ENCODE results near the gene ESPNL. TPM values are rescaled to one million over a fixed set of nuclear protein-coding genes. Genes with fewer than 3 reads are reported as not detected.

ESPNL gene
- total and polyA plus RNA-seq, 9 of the 15 experiments (the other 6 are each of a cell fraction or from before 2014, with no cell fraction given), result 0.03 to 0.09 (median 0.05) TPM; not detected in 3

- no TSS peak for BruUV-seq (replicated peaks)
- in situ Hi-C loops (cut with MboI), result no loop called here
- TF ChIP-seq STAT5A (IDR thresholded peaks at IDR 0.05; ENCODE audit: borderline replicate concordance, low read length) (no peak), BRF1 (IDR thresholded peaks at IDR 0.05; ENCODE audit: borderline replicate concordance, extremely low read depth, insufficient read length) (no peak), TFAP4 (CRISPR knock-in tag; IDR thresholded peaks at IDR 0.05; ENCODE audit: borderline replicate concordance) (no peak), CEBPB (tag; IDR thresholded peaks at IDR 0.05) (no peak), HSF4 (CRISPR knock-in tag; IDR thresholded peaks at IDR 0.05; ENCODE audit: borderline replicate concordance) (no peak), NBN (IDR thresholded peaks at IDR 0.05; ENCODE audit: low read depth) (no peak), TBP (optimal IDR thresholded peaks at IDR 0.05; ENCODE audit: low read depth, low read length) (no peak)
- TF ChIP-seq, protein P1, sequence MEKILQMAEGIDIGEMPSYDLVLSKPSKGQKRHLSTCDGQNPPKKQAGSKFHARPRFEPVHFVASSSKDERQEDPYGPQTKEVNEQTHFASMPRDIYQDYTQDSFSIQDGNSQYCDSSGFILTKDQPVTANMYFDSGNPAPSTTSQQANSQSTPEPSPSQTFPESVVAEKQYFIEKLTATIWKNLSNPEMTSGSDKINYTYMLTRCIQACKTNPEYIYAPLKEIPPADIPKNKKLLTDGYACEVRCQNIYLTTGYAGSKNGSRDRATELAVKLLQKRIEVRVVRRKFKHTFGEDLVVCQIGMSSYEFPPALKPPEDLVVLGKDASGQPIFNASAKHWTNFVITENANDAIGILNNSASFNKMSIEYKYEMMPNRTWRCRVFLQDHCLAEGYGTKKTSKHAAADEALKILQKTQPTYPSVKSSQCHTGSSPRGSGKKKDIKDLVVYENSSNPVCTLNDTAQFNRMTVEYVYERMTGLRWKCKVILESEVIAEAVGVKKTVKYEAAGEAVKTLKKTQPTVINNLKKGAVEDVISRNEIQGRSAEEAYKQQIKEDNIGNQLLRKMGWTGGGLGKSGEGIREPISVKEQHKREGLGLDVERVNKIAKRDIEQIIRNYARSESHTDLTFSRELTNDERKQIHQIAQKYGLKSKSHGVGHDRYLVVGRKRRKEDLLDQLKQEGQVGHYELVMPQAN (IDR thresholded peaks at IDR 0.05; ENCODE audit: borderline replicate concordance), result no peak
- TF ChIP-seq, protein P2, sequence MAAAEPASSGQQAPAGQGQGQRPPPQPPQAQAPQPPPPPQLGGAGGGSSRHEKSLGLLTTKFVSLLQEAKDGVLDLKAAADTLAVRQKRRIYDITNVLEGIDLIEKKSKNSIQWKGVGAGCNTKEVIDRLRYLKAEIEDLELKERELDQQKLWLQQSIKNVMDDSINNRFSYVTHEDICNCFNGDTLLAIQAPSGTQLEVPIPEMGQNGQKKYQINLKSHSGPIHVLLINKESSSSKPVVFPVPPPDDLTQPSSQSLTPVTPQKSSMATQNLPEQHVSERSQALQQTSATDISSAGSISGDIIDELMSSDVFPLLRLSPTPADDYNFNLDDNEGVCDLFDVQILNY (CRISPR knock-in tag; IDR thresholded peaks at IDR 0.05), result no peak
- TF ChIP-seq, protein P3, sequence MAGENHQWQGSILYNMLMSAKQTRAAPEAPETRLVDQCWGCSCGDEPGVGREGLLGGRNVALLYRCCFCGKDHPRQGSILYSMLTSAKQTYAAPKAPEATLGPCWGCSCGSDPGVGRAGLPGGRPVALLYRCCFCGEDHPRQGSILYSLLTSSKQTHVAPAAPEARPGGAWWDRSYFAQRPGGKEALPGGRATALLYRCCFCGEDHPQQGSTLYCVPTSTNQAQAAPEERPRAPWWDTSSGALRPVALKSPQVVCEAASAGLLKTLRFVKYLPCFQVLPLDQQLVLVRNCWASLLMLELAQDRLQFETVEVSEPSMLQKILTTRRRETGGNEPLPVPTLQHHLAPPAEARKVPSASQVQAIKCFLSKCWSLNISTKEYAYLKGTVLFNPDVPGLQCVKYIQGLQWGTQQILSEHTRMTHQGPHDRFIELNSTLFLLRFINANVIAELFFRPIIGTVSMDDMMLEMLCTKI (IDR thresholded peaks at IDR 0.05; ENCODE audit: partially characterized antibody), result no peak
Observed at GRCh38 chr2:238082151-238082550, 18.0 kb upstream of the ESPNL start.

More at GRCh38 chr2:238082151-238082550, 18.0 kb upstream of the ESPNL start:
- Histone ChIP-seq H3K27ac (ENCODE audit: extremely low read depth, low read depth, low read length) (no peak overlapping the region), H2AFZ (ENCODE audit: low read depth, low read length) (no peak overlapping the region), H3K4me2 (ENCODE audit: insufficient read depth, low read length) (no peak overlapping the region), H3K36me3 (ENCODE audit: control insufficient read depth, insufficient read depth, low read length) (peaks cover 55% of the 10 kb centered on the region; the same call in 2 of the 3 replicates), H3K27me3 (ENCODE audit: control insufficient read depth in 2 of 2, insufficient read depth in 2 of 2, low read length in 2 of 2) (no peaks in the 10 kb centered on the region), H3K9me1 (ENCODE audit: control insufficient read depth, insufficient read depth, low read length) (no peaks in the 10 kb centered on the region), H4K20me1 (replicated peaks; ENCODE audit: control insufficient read depth, insufficient read depth, low read length) (no peaks in the 10 kb centered on the region), H3K4me1 (replicated peaks in 1 of 2; ENCODE audit: control insufficient read depth in 2 of 2, insufficient read depth in 2 of 2, low read length in 2 of 2) (peaks cover 0 to 5% of the 10 kb centered on the region in 2 experiments; a peak in 1 of 5 replicates), H3K9me3 (replicated peaks; ENCODE audit: control insufficient read depth, insufficient read depth, low read depth, low read length) (no peaks in the 10 kb centered on the region), H3K79me2 (ENCODE audit: control insufficient read depth, insufficient read depth, low read length) (no peaks in the 10 kb centered on the region), H3K9ac (ENCODE audit: insufficient read depth in 1 of 2, low read depth in 2 of 2, low read length in 2 of 2) (no peak overlapping the region), H3K4me3 (no peak overlapping the region)
- intact Hi-C loops (cut with micrococcal nuclease), result no loop called here
- no peak for ATAC-seq
- WGBS (ENCODE audit: insufficient coverage, low coverage, missing lambda C conversion rate), result 97% methylated on average over 7 of the region's 17 CpGs
- ChIA-PET POLR2A (no interaction called here), CTCF (ENCODE audit: low intra/inter-chr PET ratio) (interaction anchor here (0.6 kb wide), 1 partner anchor 514 kb away, joined by 7 read pairs; no protein-coding TSS in a partner anchor)
- DNase-seq (ENCODE audit: extremely low read depth in 1 of 4, low spot score in 3 of 4), result no peak
- FAIRE-seq, result no peak
